GM12878 (cell line): ENCODE results near the gene ATP2A3. TPM values are rescaled to one million over a fixed set of nuclear protein-coding genes. Genes with fewer than 3 reads are reported as not detected.

ENCODE experiments used
- CEBPB ChIP-seq, 2 experiments: fragments of 150-350 bp in 1 of 2; IDR thresholded peaks; 2 replicates each; pipeline ENCODE4 v1.6.1; 2012 to 2014; ENCODE audit warnings: low read depth in 2 of 2, low read length in 2 of 2, borderline replicate concordance in 1 of 2, inconsistent platforms in 1 of 2
- HCFC1 ChIP-seq: fragments of 150-350 bp; IDR thresholded peaks from 2 replicates; pipeline ENCODE4 v1.6.1; 2014; ENCODE audit warnings: low read length
- IKZF1 ChIP-seq: fragments of 450-650 bp; conservative IDR thresholded peaks from 2 replicates; pipeline ENCODE4 v1.6.1; 2017; ENCODE audit warnings: antibody characterized with exemption, mild to moderate bottlenecking
- MEF2B ChIP-seq: fragments of 450-650 bp; IDR thresholded peaks from 2 replicates; pipeline ENCODE4 v1.6.1; 2018; ENCODE audit warnings: mild to moderate bottlenecking, moderate library complexity; ENCODE audit not compliant: partially characterized antibody, poor library complexity, severe bottlenecking
- MXI1 ChIP-seq: fragments of 150-350 bp; IDR thresholded peaks from 2 replicates; pipeline ENCODE4 v1.6.1; 2011; ENCODE audit warnings: low read depth, mild to moderate bottlenecking, inconsistent platforms, low read length, improper control_type of control experiment
- NFYA ChIP-seq: IDR thresholded peaks from 2 replicates; pipeline ENCODE4 v1.6.1; 2011; ENCODE audit warnings: low read depth, mild to moderate bottlenecking, low read length, improper control_type of control experiment, borderline replicate concordance
- NFYB ChIP-seq: IDR thresholded peaks from 2 replicates; pipeline ENCODE4 v1.6.1; 2011; ENCODE audit warnings: low read depth, mild to moderate bottlenecking, low read length, improper control_type of control experiment, moderate library complexity; ENCODE audit not compliant: insufficient read depth
- PML ChIP-seq: IDR thresholded peaks from 2 replicates; pipeline ENCODE4 v1.6.1; 2012; ENCODE audit warnings: low read length, inconsistent platforms
- RAD51 ChIP-seq: fragments of 450-650 bp; IDR thresholded peaks from 2 replicates; pipeline ENCODE4 v1.6.1; 2016; ENCODE audit warnings: moderate library complexity, mild to moderate bottlenecking, inconsistent platforms
- RUNX3 ChIP-seq: IDR thresholded peaks from 2 replicates; pipeline ENCODE4 v1.6.1; 2012; ENCODE audit warnings: low read length, inconsistent platforms
- SMAD1 ChIP-seq: fragments of 450-650 bp; IDR thresholded peaks from 2 replicates; pipeline ENCODE4 v1.6.1; 2018; ENCODE audit warnings: mild to moderate bottlenecking, low read depth; ENCODE audit not compliant: partially characterized antibody
- SREBF2 ChIP-seq: IDR thresholded peaks from 2 replicates; pipeline ENCODE4 v1.6.1; 2012; ENCODE audit warnings: mild to moderate bottlenecking, low read length
- ZNF384 ChIP-seq: IDR thresholded peaks from 2 replicates; pipeline ENCODE4 v1.6.1; 2012; ENCODE audit warnings: low read depth, mild to moderate bottlenecking, low read length, improper control_type of control experiment, borderline replicate concordance
- polyA plus RNA-seq, 11 experiments: library from polyadenylated mRNA; depleted of rRNA in 4 of 11; unstranded in 6 of 11; stranded (reverse) in 5 of 11; fragments of >200 nt; fragmentation: Nextera tagmentation in 4 of 11; fragmentation: Illumina TruSeq in 1 of 11; extraction: Ambion mirVana in 4 of 11; extraction: Trizol in 1 of 11; gene quantifications; 1 replicate in 1 of 11; 2 replicates in 10 of 11; pipeline versions ENCODE4 v1.2.1 to v1.2.3, GENCODE V29; 2011 to 2016; ENCODE audit warnings: inconsistent platforms in 2 of 11, missing spikeins in 2 of 11, low read depth in 1 of 11
- total RNA-seq, 4 experiments: library from RNA; depleted of rRNA in 3 of 4; stranded (reverse); fragments of >200 nt in 3 of 4; fragmentation: Illumina TruSeq in 1 of 4; extraction: Trizol in 1 of 4; gene quantifications; 2 replicates each; pipeline versions ENCODE4 v1.2.1 to v1.2.3, GENCODE V29; 2013 to 2021
- TF ChIP-seq, protein P1 (sequence below): fragments of 450-650 bp; IDR thresholded peaks from 2 replicates; pipeline ENCODE4 v1.6.1; 2018; ENCODE audit warnings: mild to moderate bottlenecking, low read depth, moderate library complexity; ENCODE audit not compliant: partially characterized antibody
- TF ChIP-seq, protein P2 (sequence below): IDR thresholded peaks from 2 replicates; pipeline ENCODE4 v1.6.1; 2011; ENCODE audit warnings: borderline replicate concordance, low read depth, mild to moderate bottlenecking, moderate library complexity, mixed read lengths, low read length; ENCODE audit not compliant: insufficient read depth; ENCODE audit errors: extremely low read length
- TF ChIP-seq, protein P3 (sequence below): fragments of 450-650 bp; IDR thresholded peaks from 2 replicates; pipeline ENCODE4 v1.6.1; 2017; ENCODE audit warnings: mild to moderate bottlenecking, low read depth, inconsistent platforms; ENCODE audit not compliant: poor library complexity, severe bottlenecking
- TF ChIP-seq, protein P4 (sequence below): fragments of 450-650 bp; IDR thresholded peaks from 2 replicates; pipeline ENCODE4 v1.6.1; 2016; ENCODE audit warnings: mild to moderate bottlenecking
- TF ChIP-seq, protein P5 (sequence below): fragments of 450-650 bp; formaldehyde crosslinking; IDR thresholded peaks from 2 replicates; pipeline ENCODE4 v1.4.0; 2020; ENCODE audit warnings: mild to moderate bottlenecking, moderate library complexity

ATP2A3 gene
- total and polyA plus RNA-seq, 10 of the 15 experiments (the other 5 are each of a cell fraction or from before 2014, with no cell fraction given): 1.0 to 99.2 (median 37.9) TPM

DNA sequence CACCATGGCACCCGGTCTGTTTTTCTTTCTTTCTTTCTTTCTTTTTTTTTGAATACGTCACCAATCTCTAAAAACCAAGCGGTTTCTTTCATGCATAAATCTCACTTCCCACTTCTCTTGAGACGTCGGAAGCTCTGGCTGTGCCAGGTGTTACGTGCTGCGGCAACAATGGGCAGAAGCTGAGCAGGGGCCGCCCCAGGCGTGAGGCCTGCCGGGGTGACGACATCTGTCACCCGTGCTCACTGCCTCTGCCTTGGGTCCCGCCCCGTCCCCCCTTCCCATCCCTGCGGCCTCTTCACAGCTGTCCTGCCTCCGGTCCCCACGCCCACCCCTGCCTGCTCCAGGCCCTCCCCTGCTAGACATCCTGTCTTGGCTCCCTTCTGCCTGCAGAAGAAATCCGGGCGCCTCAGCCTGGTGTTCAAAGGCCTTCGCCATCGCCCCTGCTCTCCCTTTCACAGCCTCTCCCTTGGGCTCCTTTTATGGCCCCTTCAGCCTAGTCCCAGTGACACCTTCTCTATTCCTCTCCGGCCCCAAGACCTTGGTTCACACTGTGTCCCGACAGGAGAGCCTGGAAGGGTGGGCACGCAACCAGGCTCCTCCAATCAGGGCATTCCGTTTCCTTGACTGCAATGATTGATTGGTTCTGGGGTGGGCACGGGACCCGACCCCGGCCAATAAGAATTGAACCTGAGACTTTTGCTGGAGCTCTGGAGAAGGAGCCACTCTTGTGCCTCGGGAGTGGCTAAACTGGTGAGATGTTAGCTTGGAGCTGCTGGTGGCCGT lies 52.8 kb downstream of the ATP2A3 start (continued):
- peak; percentile 34 for TF ChIP-seq SMAD1
- peak; percentile 82 for TF ChIP-seq IKZF1
- TF ChIP-seq, protein P1, sequence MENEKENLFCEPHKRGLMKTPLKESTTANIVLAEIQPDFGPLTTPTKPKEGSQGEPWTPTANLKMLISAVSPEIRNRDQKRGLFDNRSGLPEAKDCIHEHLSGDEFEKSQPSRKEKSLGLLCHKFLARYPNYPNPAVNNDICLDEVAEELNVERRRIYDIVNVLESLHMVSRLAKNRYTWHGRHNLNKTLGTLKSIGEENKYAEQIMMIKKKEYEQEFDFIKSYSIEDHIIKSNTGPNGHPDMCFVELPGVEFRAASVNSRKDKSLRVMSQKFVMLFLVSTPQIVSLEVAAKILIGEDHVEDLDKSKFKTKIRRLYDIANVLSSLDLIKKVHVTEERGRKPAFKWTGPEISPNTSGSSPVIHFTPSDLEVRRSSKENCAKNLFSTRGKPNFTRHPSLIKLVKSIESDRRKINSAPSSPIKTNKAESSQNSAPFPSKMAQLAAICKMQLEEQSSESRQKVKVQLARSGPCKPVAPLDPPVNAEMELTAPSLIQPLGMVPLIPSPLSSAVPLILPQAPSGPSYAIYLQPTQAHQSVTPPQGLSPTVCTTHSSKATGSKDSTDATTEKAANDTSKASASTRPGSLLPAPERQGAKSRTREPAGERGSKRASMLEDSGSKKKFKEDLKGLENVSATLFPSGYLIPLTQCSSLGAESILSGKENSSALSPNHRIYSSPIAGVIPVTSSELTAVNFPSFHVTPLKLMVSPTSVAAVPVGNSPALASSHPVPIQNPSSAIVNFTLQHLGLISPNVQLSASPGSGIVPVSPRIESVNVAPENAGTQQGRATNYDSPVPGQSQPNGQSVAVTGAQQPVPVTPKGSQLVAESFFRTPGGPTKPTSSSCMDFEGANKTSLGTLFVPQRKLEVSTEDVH: peak; percentile 51
- TF ChIP-seq, protein P2, sequence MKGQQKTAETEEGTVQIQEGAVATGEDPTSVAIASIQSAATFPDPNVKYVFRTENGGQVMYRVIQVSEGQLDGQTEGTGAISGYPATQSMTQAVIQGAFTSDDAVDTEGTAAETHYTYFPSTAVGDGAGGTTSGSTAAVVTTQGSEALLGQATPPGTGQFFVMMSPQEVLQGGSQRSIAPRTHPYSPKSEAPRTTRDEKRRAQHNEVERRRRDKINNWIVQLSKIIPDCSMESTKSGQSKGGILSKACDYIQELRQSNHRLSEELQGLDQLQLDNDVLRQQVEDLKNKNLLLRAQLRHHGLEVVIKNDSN: no peak
- no peak for TF ChIP-seq RAD51
- no peak; the same call in 1 of the 2 replicates for TF ChIP-seq HCFC1
- TF ChIP-seq, protein P3, sequence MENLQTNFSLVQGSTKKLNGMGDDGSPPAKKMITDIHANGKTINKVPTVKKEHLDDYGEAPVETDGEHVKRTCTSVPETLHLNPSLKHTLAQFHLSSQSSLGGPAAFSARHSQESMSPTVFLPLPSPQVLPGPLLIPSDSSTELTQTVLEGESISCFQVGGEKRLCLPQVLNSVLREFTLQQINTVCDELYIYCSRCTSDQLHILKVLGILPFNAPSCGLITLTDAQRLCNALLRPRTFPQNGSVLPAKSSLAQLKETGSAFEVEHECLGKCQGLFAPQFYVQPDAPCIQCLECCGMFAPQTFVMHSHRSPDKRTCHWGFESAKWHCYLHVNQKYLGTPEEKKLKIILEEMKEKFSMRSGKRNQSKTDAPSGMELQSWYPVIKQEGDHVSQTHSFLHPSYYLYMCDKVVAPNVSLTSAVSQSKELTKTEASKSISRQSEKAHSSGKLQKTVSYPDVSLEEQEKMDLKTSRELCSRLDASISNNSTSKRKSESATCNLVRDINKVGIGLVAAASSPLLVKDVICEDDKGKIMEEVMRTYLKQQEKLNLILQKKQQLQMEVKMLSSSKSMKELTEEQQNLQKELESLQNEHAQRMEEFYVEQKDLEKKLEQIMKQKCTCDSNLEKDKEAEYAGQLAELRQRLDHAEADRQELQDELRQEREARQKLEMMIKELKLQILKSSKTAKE: peak; percentile 52
- TF ChIP-seq, protein P4, sequence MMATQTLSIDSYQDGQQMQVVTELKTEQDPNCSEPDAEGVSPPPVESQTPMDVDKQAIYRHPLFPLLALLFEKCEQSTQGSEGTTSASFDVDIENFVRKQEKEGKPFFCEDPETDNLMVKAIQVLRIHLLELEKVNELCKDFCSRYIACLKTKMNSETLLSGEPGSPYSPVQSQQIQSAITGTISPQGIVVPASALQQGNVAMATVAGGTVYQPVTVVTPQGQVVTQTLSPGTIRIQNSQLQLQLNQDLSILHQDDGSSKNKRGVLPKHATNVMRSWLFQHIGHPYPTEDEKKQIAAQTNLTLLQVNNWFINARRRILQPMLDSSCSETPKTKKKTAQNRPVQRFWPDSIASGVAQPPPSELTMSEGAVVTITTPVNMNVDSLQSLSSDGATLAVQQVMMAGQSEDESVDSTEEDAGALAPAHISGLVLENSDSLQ: peak; percentile 77
- TF ChIP-seq SREBF2: no peak
- TF ChIP-seq NFYA: no peak
- peak; percentile 79 for TF ChIP-seq RUNX3
- TF ChIP-seq, protein P5, sequence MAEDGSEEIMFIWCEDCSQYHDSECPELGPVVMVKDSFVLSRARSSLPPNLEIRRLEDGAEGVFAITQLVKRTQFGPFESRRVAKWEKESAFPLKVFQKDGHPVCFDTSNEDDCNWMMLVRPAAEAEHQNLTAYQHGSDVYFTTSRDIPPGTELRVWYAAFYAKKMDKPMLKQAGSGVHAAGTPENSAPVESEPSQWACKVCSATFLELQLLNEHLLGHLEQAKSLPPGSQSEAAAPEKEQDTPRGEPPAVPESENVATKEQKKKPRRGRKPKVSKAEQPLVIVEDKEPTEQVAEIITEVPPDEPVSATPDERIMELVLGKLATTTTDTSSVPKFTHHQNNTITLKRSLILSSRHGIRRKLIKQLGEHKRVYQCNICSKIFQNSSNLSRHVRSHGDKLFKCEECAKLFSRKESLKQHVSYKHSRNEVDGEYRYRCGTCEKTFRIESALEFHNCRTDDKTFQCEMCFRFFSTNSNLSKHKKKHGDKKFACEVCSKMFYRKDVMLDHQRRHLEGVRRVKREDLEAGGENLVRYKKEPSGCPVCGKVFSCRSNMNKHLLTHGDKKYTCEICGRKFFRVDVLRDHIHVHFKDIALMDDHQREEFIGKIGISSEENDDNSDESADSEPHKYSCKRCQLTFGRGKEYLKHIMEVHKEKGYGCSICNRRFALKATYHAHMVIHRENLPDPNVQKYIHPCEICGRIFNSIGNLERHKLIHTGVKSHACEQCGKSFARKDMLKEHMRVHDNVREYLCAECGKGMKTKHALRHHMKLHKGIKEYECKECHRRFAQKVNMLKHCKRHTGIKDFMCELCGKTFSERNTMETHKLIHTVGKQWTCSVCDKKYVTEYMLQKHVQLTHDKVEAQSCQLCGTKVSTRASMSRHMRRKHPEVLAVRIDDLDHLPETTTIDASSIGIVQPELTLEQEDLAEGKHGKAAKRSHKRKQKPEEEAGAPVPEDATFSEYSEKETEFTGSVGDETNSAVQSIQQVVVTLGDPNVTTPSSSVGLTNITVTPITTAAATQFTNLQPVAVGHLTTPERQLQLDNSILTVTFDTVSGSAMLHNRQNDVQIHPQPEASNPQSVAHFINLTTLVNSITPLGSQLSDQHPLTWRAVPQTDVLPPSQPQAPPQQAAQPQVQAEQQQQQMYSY (CRISPR knock-in tag): no peak
- TF ChIP-seq ZNF384: peak; percentile 85
- TF ChIP-seq CEBPB (IDR thresholded peaks at IDR 0.05; ENCODE audit: borderline replicate concordance in 1 of 2, low read depth in 2 of 2, low read length in 2 of 2): peak in 1 of 2 experiments; percentile 30; a peak in 1 of 4 replicates
- TF ChIP-seq PML: no peak
- no peak for TF ChIP-seq MEF2B
- peak; percentile 70 for TF ChIP-seq MXI1
- TF ChIP-seq NFYB: peak; percentile 52; the same call in 1 of the 2 replicates
